Gastroesophageal sphincter (tissue), 3 donors: ENCODE measurements around the gene C15orf62.

Experiments
- CTCF ChIP-seq, 4 experiments: fragments of 200-600 bp in 2 of 4; fragments of 450-650 bp in 2 of 4; sonication (generic) in 1 of 4; IDR thresholded peaks; one replicate each; pipeline ENCODE4 v1.5.1; 2017 to 2019; ENCODE audit warnings: antibody characterized with exemption in 4 of 4, mild to moderate bottlenecking in 2 of 4, moderate library complexity in 2 of 4
- EP300 ChIP-seq: sonication (generic); formaldehyde crosslinking; IDR thresholded peaks from one replicate; pipeline ENCODE4 v1.6.1; 2017; ENCODE audit warnings: antibody characterized with exemption, mild to moderate bottlenecking

GRCh38 chr15:40819048-40819447, 49.3 kb downstream of the C15orf62 start:
- TF ChIP-seq CTCF (IDR thresholded peaks at IDR 0.05) (no peak), EP300 (no peak)
